Upper lobe of left lung (tissue), 4 donors: ENCODE data around the gene GPR62.

Experiments
- CTCF ChIP-seq, 6 experiments: fragments of 450-650 bp in 4 of 6; fragments of 200-600 bp in 2 of 6; sonication (generic) in 2 of 6; IDR thresholded peaks; one replicate each; pipeline ENCODE4 v1.5.1; 2016 to 2019; ENCODE audit warnings: antibody characterized with exemption in 6 of 6
- EP300 ChIP-seq, 4 donors: sonication (generic); formaldehyde crosslinking; IDR thresholded peaks; one replicate each; pipeline ENCODE4 v1.5.1; 2017; ENCODE audit warnings: antibody characterized with exemption in 4 of 4, control low read depth in 2 of 4

DNA sequence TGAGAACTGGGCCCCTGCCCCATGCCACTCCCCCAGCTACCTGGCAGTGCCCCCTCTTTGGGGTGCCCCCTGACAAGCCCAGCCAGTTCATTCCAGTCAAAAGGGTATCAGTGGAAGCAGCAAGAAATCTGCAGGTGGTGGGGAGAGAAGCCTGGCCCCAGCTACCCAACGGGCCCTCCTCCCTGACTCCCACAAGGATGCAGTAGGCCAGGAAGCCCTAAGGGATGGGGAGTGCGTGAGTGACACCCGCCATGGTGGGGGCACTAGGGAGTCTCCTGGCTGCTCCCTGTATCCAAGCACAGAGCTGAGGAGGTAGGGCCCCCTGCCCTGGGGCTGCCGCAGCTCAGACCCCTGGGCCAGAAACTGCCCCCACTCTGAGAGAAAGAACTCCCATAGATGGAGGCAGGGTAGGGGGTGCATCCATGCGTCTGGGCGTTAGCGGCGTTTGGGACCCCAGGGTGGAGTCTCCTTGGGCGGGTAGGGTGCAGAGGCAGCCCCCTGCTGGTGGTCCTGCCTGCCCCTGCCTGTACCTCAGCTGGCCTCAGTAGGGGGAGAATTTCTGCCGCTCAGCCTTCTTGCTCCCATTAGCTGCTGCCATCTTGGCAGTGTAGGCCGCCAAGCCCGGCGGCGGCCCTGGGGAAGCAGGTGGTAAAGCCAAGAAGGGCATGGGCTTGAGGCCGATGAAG, 2.5 kb downstream of the GPR62 start:
- no peak for TF ChIP-seq CTCF (IDR thresholded peaks at IDR 0.05)
- TF ChIP-seq EP300 (IDR thresholded peaks at IDR 0.05) = no peak
